IPS DF 6.9 (cell line): ENCODE measurements around the gene CDK5.

Source experiments
- DNase-seq: peaks from one replicate; pipeline ENCODE4 v3.0.0-alpha.2; 2013; ENCODE audit warnings: low read depth, low spot score
- H3K27ac ChIP-seq: one replicate; pipeline ENCODE4 v1.5.1; 2013; ENCODE audit warnings: low read length, control low read depth
- H3K27me3 ChIP-seq: 2 replicates; pipeline ENCODE4 v1.6.1; 2013; ENCODE audit warnings: mild to moderate bottlenecking, low read length; ENCODE audit not compliant: control insufficient read depth, insufficient read depth
- H3K36me3 ChIP-seq: 2 replicates; pipeline ENCODE4 v1.6.1; 2013; ENCODE audit warnings: low read length; ENCODE audit not compliant: control insufficient read depth, insufficient read depth
- H3K4me1 ChIP-seq: 2 replicates; pipeline ENCODE4 v1.6.1; 2013; ENCODE audit warnings: low read length; ENCODE audit not compliant: control insufficient read depth, insufficient read depth
- H3K4me3 ChIP-seq: 2 replicates; pipeline ENCODE4 v1.5.1; 2013; ENCODE audit warnings: mild to moderate bottlenecking, low read length
- H3K9me3 ChIP-seq: 2 replicates; pipeline ENCODE4 v1.6.1; 2013; ENCODE audit warnings: low read length, inconsistent platforms; ENCODE audit not compliant: control insufficient read depth, insufficient read depth
- WGBS: extraction: QIAGEN DNeasy Blood & Tissue Kit; methylation state at CpG from one replicate; pipeline ENCODE4 v1.1.7; 2013; ENCODE audit warnings: mixed read lengths, missing lambda C conversion rate; ENCODE audit not compliant: insufficient read length, insufficient coverage; 5-methylcytosine and 5-hydroxymethylcytosine counted together

Gene CDK5

DNA sequence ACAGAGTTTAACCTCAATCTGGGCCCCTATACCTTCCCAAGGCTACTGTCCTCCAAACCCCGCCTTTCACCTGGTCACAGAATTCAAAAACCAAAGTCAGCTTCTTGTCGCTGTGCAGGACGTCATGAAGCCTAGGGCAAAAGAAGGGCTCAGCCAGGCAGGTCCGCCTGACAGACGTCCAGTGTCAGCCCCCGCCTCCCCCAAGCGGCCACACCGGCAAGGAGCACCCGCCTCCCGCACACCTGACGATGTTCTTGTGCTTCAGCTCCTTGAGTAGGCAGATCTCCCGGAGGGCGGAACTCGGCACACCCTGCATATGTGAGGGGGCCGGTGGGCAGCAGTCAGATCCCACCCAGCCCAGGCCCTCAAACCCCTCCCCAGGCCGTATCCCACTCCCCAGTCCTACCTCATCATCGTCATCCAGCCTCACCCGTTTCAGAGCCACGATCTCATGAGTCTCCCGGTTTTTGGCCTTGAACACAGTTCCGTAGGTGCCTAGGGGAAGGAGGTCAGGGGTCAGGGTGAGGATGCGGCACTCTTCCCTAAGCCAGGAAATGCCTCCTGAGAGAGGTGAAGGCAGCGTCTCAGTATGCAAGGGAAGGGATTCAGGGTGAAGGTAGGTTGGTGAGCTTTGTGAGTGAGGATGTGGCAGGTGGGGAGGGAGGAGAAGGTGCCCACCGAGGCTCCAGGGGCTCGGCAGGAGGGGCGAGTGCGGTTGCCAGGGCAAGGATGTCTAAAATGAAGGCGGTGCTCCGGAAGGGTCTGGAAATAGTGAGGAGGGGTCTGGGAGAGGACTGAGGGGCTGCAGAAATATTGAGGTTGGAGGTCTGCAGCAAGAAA lies 811 bp downstream of the CDK5 start:
- no peak for DNase-seq
- H3K27ac ChIP-seq = no peak overlapping the region

GRCh38 chr7:151056283-151056665 lies 1.4 kb downstream of the CDK5 start:
- DNase-seq = no peak
- WGBS = no CpG with 5 or more reads among the region's 6 CpGs
- no peak overlapping the region for H3K4me3 ChIP-seq
- peaks cover 12% of the 10 kb centered on the region for H3K4me1 ChIP-seq
- peaks cover 5% of the 10 kb centered on the region; the same call in 1 of the 2 replicates for H3K27me3 ChIP-seq
- no peak overlapping the region for H3K27ac ChIP-seq
- no peaks in the 10 kb centered on the region for H3K36me3 ChIP-seq
- H3K9me3 ChIP-seq = no peaks in the 10 kb centered on the region

More for the DNA sequence above, 811 bp downstream of the CDK5 start:
- Histone ChIP-seq H3K9me3 (no peaks in the 10 kb centered on the region), H3K36me3 (no peaks in the 10 kb centered on the region), H3K4me3 (peak overlapping the region; percentile 78; the same call in 1 of the 2 replicates), H3K27me3 (peaks cover 2% of the 10 kb centered on the region; the same call in 1 of the 2 replicates), H3K4me1 (peaks cover 13% of the 10 kb centered on the region)
- WGBS = no CpG with 5 or more reads among the region's 29 CpGs

DNA sequence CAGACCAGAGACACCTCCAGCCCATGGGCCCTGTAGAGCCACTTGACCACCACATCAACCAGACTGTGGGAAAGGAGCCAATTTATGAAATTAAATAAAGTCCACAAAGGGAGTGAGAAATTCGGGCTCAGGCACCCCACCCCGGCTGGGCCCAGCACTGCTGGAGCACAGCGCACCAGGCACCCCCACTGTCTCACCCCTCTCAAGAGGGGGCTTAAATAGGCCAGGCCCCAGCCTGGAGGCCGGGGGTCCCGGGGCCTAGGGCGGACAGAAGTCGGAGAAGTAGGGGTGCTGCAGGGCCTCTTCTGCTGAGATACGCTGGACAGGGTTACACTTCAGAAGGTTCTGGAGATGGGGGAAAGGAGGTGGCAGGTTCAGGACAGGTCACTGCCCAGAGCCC lies 3.9 kb downstream of the CDK5 start:
- Histone ChIP-seq H3K4me3 (no peak overlapping the region), H3K27ac (no peak overlapping the region), H3K36me3 (no peaks in the 10 kb centered on the region), H3K27me3 (peaks cover 12% of the 10 kb centered on the region; the same call in 1 of the 2 replicates), H3K9me3 (no peaks in the 10 kb centered on the region), H3K4me1 (peaks cover 6% of the 10 kb centered on the region; the same call in 1 of the 2 replicates)
- DNase-seq = no peak
- WGBS = no CpG with 5 or more reads among the region's 8 CpGs

DNA sequence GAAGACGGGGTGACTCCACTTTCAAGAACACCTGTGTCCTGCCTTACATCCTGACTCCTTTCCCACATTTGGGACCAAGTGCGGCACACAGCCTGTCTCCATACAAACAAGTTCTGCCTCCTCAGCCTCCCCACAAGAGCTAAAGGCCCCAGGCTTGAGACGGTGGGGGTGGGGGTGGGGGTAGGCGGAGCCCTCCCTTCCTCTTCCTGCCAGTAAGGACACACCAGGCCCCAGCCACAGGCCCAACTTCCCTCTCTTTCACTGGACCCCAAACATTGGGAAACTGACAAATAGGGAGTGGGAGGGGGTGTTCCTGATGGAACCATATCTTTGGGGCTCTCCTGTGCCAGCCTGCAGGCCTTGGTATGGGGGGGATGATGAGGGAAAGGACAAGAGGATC lies 4.6 kb downstream of the CDK5 start:
- no peaks in the 10 kb centered on the region for H3K9me3 ChIP-seq
- DNase-seq = no peak
- no peaks in the 10 kb centered on the region for H3K36me3 ChIP-seq
- no peak overlapping the region for H3K4me3 ChIP-seq
- peaks cover 6% of the 10 kb centered on the region; the same call in 1 of the 2 replicates for H3K4me1 ChIP-seq
- WGBS = no CpG with 5 or more reads among the region's 4 CpGs
- peaks cover 12% of the 10 kb centered on the region; the same call in 1 of the 2 replicates for H3K27me3 ChIP-seq
- no peak overlapping the region for H3K27ac ChIP-seq

DNA sequence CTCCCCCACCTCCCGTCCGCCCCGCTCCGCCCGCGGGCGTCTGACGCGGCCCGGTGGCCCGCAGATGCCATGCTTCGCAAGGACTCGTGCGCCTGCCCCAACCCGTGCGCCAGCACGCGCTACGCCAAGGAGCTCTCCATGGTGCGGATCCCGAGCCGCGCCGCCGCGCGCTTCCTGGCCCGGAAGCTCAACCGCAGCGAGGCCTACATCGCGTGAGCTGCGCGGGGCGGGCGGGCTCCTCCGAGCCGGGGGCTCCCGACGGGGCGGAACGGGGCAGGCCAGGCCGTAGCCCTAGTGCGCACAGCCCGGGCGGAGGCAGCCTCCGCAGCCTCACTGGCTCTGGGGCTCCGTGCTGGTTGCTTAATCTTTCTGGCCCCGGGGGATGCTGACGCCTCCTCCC lies 6.6 kb downstream of the CDK5 start:
- Histone ChIP-seq H3K4me3 (peak overlapping the region; percentile 1; the same call in 1 of the 2 replicates), H3K36me3 (no peaks in the 10 kb centered on the region), H3K27me3 (peaks cover 12% of the 10 kb centered on the region; the same call in 1 of the 2 replicates), H3K4me1 (peaks cover 4% of the 10 kb centered on the region; the same call in 1 of the 2 replicates), H3K9me3 (no peaks in the 10 kb centered on the region), H3K27ac (no peak overlapping the region)
- no peak for DNase-seq
- no CpG with 5 or more reads among the region's 50 CpGs for WGBS

DNA sequence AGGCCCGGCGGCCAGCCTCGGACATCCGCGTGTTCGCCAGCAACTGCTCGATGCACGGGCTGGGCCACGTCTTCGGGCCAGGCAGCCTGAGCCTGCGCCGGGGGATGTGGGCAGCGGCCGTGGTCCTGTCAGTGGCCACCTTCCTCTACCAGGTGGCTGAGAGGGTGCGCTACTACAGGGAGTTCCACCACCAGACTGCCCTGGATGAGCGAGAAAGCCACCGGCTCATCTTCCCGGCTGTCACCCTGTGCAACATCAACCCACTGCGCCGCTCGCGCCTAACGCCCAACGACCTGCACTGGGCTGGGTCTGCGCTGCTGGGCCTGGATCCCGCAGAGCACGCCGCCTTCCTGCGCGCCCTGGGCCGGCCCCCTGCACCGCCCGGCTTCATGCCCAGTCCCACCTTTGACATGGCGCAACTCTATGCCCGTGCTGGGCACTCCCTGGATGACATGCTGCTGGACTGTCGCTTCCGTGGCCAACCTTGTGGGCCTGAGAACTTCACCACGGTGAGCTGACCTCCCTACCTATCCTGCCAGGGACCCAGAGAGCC lies 8.7 kb downstream of the CDK5 start:
- H3K36me3 ChIP-seq = no peaks in the 10 kb centered on the region; the same call in 1 of the 2 replicates
- peaks cover 4% of the 10 kb centered on the region; the same call in 1 of the 2 replicates for H3K4me1 ChIP-seq
- H3K9me3 ChIP-seq = no peaks in the 10 kb centered on the region
- no peak overlapping the region for H3K27ac ChIP-seq
- WGBS = no CpG with 5 or more reads among the region's 38 CpGs
- DNase-seq = no peak
- peaks cover 12% of the 10 kb centered on the region; the same call in 1 of the 2 replicates for H3K27me3 ChIP-seq
- no peak overlapping the region for H3K4me3 ChIP-seq

DNA sequence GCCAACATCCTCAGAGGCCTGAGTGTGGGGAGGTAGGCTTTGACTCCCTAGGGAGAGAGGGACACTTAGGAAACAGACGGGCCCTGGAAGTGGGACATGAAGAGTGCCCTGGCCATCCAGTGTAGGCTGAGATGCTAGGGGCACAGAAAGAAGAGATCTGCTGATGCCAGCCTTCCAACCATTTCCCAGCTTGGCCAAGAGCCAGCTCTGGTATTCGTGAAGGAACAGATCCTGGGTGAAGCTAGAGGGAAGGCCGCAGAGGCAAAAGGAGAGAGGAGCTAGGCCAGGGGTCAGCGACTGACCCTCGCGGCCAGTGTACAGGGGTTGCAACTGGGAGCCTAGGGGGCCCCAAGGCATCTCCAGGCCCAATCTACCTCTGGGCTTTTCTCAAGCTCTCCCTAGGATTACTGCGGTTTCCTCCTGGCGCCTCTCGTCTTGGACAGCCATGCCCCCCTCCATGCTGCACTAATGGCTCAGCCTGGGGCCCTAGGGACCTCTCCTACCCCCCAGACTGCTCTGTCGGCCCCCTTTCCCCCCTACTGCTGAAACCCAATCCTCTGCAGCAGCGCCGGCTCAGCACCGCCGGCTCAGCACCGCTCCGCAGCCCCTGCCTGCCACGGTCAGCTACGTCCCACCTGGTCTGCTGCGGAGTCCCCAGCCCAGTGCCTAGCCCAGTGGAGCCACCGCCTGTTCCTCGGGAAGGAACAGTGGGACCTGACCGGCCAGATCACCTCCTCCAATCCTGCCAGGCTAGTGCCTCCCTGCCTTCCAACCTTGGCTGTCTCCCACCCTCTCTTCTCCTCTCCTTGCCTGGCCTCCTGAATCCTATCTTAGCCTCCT lies 9.5 kb downstream of the CDK5 start, which contains the start of gene ASIC3:
Gene ASIC3, plus strand, starts transcription at position 556 of the 840 bp plus-strand sequence. CDS start 355 bp downstream, outside the sequence.
- H3K36me3 ChIP-seq = no peaks in the 10 kb centered on the region; the same call in 1 of the 2 replicates
- WGBS = no CpG with 5 or more reads among the region's 22 CpGs
- no peak for DNase-seq

DNA sequence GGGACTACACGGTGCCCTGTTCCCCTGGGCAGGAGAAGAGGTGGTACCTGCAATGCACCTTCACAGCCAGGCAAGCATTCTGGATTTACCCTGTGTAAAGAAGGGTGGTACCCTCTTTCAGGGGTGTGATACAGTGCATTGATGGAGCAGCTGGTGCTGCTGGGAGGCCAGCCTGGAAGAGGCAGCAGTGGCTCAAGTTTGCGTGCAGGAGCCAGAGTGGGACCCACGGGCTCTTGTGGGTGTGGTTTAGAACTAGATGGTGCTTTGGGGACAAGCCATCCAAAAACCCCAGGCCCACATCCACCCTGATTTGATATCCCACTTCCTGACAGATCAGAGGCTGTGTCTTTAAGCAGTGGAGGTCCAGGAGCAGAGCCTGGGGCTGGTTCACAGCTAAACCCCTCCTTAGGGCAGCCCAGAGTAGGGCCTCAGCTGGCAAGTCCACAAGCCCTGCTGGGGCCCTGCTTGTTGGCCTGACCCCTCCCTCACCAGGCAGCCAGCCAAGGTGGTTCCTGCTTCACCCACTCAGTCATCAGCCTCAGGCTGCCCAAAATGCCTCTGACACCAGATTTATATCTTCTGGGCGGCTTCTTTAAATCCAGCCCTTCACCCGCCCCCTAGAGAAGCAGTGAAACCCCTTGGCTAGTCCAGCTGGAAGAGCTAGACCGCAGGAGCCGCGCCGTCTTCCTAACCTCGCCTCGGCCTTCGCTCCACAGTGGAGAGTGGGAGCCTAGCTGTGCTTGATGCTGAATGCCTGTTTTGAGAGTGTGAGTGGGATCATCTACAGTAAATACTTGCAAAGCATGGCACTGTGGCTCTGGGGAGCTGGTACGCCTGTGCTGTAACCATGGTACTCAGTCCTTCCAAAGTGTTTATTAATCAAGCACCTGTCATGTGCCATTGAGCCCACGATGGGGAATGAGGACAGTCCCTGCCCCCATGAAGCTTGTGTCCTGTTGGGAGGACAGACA lies 10.8 kb downstream of the CDK5 start:
- Histone ChIP-seq H3K4me1 (peaks cover 4% of the 10 kb centered on the region; the same call in 1 of the 2 replicates), H3K9me3 (no peaks in the 10 kb centered on the region), H3K27me3 (peaks cover 10% of the 10 kb centered on the region; the same call in 1 of the 2 replicates), H3K27ac (no peak overlapping the region), H3K36me3 (no peaks in the 10 kb centered on the region; the same call in 1 of the 2 replicates), H3K4me3 (no peak overlapping the region)
- WGBS = no CpG with 5 or more reads among the region's 14 CpGs
- no peak for DNase-seq

More for the DNA sequence above, 9.5 kb downstream of the CDK5 start, which contains the start of gene ASIC3:
- H3K9me3 ChIP-seq = no peaks in the 10 kb centered on the region
- no peak within 1 kb of the TSS for H3K27ac ChIP-seq
- H3K4me1 ChIP-seq = peaks cover 4% of the 10 kb centered on the region; the same call in 1 of the 2 replicates
- H3K4me3 ChIP-seq = no peak within 1 kb of the TSS
- peaks cover 12% of the 10 kb centered on the region; the same call in 1 of the 2 replicates for H3K27me3 ChIP-seq

GRCh38 chr7:151045967-151046366 lies 11.7 kb downstream of the CDK5 start:
- H3K4me3 ChIP-seq = no peak overlapping the region
- H3K27ac ChIP-seq = no peak overlapping the region
- no peaks in the 10 kb centered on the region; the same call in 1 of the 2 replicates for H3K36me3 ChIP-seq
- no peak for DNase-seq
- peaks cover 3% of the 10 kb centered on the region; the same call in 1 of the 2 replicates for H3K4me1 ChIP-seq
- no peaks in the 10 kb centered on the region for H3K9me3 ChIP-seq
- peaks cover 7% of the 10 kb centered on the region; the same call in 1 of the 2 replicates for H3K27me3 ChIP-seq
- WGBS = no CpG with 5 or more reads among the region's 9 CpGs
